HG03378 (cell line): ENCODE measurements around the gene CNOT10.
A peak's percentile ranks its signal among the peaks of the same experiment; 100 is the strongest.
"Not testable (repeated sequence)": the region's sequence is repeated elsewhere in the genome, so short reads cannot be mapped to it uniquely, and the experiment has no call there.

Experiments
- ATAC-seq: cut with Tn5 transposase; IDR thresholded peaks from one replicate; pipeline ENCODE4 v1.9.1; 2021; ENCODE audit warnings: mild to moderate bottlenecking, moderate library complexity; ENCODE audit not compliant: unreplicated experiment

The CNOT10 gene, protein sequence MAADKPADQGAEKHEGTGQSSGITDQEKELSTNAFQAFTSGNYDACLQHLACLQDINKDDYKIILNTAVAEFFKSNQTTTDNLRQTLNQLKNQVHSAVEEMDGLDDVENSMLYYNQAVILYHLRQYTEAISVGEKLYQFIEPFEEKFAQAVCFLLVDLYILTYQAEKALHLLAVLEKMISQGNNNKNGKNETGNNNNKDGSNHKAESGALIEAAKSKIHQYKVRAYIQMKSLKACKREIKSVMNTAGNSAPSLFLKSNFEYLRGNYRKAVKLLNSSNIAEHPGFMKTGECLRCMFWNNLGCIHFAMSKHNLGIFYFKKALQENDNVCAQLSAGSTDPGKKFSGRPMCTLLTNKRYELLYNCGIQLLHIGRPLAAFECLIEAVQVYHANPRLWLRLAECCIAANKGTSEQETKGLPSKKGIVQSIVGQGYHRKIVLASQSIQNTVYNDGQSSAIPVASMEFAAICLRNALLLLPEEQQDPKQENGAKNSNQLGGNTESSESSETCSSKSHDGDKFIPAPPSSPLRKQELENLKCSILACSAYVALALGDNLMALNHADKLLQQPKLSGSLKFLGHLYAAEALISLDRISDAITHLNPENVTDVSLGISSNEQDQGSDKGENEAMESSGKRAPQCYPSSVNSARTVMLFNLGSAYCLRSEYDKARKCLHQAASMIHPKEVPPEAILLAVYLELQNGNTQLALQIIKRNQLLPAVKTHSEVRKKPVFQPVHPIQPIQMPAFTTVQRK

GRCh38 chr3:32684800-32685542 lies at the start of gene CNOT10:
CNOT10 (plus strand) TSS chr3:32685188; CDS start chr3:32685461, 273 bp downstream.
- ATAC-seq, result peak; percentile 95

DNA sequence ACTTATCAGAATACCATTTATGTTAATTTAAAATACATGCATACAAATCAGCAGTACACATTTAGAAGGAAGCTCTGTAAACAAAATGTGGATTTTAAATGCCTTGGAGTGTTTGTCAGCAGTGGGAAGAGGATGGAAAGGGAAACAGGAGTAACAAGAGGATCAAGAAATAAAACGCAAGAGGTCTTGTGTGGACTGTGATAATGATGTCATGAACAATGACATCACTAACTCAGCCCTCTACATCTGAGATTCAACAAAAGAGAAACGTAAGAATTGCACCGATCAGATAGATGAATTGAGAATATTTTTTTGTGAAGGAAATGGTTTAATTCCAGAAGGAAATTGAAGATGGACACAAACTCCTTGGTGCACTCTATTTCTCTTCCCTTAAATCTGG lies 44.0 kb upstream of the CNOT10 start:
- no peak for ATAC-seq

DNA sequence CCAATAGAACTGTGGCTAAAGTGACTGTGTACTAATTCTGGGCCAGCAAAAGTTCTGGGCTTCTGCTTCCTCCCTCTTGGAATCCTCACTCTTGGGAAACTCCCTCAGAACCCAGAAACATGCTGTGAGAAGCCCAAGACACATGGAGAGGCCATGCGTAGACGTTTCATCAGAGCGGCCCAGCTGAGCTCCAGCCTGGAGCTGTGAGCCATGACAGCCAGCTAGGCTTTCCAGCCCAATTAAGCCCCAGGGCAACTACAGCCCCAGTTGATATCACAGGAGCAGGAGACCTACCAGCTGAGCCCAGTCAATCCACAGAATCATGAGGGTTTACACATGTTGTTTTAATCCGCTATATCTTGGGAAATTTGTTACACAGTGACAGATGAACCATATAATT lies 43.6 kb upstream of the CNOT10 start:
- no peak for ATAC-seq

- ATAC-seq, result no peak
Measured at GRCh38 chr3:32643354-32643753, 41.6 kb upstream of the CNOT10 start.

GRCh38 chr3:32643816-32644215 lies 41.2 kb upstream of the CNOT10 start:
- ATAC-seq, result no peak

DNA sequence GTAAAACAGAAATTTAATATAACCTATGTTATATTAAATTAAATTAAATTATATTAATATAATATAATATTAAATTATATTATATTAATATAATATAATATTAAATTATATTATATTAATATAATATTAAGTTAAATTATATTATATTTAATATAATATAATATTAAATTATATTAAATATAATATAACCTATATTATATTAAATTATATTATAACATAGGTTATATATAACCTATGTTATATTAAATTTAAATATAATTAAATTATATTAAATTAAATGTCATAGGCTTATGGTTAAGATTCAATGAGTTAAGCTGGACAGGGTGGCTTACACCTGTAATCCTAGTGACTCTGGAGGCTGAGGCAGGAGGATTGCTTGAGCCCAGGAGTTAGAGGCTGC lies 40.6 kb upstream of the CNOT10 start:
- ATAC-seq, result no peak

- ATAC-seq, result no peak
Measured at GRCh38 chr3:32646761-32647160, 38.2 kb upstream of the CNOT10 start.

GRCh38 chr3:32652337-32653100 lies 32.5 kb upstream of the CNOT10 start:
- not testable (repeated sequence) for ATAC-seq

DNA sequence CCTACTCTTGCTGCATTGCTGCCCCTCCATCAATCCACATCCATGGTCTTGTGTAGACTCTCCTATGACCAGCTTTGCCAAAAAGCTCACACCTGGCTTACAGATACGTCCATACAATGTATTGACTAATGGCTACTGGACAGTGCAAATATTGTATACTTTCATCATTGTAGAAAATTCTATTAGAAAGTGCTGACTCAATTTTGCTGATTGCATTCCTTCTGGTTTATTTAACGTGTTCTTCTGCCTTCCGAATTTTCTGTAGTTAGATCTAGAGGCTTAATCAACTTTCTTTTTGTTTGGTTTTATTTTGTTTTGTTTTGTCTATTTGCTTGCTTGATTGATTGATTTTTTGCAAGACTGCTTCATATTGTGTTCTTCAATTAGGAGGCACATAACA lies 29.8 kb upstream of the CNOT10 start:
- ATAC-seq, result no peak

DNA sequence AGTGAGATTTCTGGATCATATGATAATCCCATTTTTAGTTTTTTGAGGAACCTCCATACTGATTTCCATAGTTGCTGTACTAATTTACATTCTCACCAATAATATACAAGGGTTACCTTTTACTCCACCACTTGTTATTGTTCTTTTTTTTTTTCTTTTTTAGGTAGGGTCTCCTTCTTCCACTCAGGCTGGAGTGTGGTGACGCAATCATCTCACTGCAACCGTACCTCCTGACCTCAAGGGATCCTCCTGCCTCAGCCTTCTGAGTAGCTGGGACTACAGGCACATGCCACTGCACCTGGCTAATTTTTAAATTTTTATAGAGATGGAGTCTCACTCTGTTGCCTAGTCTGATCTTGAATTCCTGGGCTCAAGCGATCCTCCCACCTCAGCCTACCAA lies 24.4 kb upstream of the CNOT10 start:
- no peak for ATAC-seq

GRCh38 chr3:32662647-32663046 lies 22.3 kb upstream of the CNOT10 start:
- ATAC-seq, result no peak

GRCh38 chr3:32664630-32665075 lies 20.3 kb upstream of the CNOT10 start:
- ATAC-seq, result not testable (repeated sequence)

DNA sequence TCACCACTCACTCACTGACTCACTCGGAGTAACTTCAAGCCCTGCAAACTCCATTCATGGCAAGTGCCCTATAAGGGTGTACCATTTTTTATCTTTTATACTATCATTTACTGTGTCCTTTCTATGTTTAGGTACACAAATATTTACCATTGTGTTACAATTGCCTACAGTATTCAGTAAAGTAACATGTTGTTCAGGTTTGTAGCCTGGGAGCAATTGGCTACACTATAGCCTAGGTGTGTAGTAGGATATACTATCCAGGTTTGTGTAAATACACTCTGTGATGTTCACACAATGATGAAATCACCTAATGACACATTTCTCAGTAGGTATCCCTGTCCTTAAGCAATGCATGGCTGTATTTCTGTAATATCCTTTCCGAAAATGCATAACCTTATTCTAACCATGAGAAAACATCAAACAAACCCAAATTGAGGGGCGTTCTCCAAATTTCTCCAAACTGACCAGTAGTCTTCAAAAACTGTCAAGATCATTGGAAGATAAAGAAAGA lies 17.9 kb upstream of the CNOT10 start:
- ATAC-seq, result no peak

DNA sequence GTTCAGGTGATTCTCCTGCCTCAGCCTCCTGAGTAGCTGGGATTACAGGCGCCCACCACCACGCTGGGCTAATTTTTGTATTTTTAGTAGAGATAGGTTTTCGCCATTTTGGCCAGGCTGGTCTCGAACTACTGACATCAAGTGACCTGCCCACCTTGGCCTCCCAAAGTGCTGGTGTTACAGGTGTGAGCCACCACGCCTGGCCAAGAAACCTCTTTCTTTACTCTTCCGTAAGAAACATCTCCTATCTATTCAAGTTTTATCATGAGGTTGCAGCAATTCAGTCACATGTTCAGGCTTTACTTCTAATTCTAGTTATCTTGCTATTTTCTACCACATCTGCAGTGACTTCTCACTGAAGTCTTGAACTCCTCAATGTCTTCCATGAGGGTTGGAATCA lies 15.8 kb upstream of the CNOT10 start:
- ATAC-seq, result not testable (repeated sequence)

GRCh38 chr3:32673730-32674129 lies 11.3 kb upstream of the CNOT10 start:
- ATAC-seq, result not testable (repeated sequence)

DNA sequence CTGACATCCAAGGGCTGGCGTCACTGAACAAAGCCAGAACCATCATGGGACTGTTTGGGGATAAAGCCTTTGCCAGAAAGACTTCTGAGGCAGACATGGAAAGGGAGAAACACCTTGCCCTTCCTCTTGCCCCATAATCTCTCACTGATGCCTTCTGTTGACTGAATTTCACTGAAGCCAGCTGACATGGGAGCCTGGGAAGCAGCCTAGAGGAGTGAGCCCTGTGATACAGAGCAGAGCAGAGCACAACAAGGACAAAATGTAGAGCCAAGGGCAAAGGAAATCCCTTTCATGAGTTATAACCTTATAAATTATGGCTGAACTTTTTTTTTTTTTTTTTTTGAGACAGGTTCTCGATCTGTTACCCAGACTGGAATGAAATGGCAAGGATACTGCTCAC lies 9.8 kb upstream of the CNOT10 start:
- ATAC-seq, result no peak

DNA sequence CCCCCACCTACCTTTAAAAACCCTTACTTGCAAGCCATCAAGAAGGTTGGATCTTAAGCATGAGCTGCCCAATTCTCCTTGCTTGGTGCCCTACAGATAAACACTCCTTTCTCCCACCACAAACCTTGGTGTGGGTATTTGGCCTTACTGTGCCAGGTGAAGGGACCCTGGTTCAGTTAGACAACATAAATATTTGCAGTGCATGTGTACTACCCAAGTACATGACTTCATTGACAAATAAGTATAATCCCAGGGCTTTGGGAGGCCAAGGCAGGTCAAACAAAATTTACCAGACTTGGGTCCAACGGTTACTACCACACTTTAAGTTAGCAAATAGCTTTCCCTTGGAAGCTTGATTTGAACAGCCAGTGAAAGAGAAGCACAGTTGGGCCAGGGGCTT lies 9.3 kb upstream of the CNOT10 start:
- no peak for ATAC-seq

GRCh38 chr3:32681811-32682210 lies 3.2 kb upstream of the CNOT10 start:
- no peak for ATAC-seq

DNA sequence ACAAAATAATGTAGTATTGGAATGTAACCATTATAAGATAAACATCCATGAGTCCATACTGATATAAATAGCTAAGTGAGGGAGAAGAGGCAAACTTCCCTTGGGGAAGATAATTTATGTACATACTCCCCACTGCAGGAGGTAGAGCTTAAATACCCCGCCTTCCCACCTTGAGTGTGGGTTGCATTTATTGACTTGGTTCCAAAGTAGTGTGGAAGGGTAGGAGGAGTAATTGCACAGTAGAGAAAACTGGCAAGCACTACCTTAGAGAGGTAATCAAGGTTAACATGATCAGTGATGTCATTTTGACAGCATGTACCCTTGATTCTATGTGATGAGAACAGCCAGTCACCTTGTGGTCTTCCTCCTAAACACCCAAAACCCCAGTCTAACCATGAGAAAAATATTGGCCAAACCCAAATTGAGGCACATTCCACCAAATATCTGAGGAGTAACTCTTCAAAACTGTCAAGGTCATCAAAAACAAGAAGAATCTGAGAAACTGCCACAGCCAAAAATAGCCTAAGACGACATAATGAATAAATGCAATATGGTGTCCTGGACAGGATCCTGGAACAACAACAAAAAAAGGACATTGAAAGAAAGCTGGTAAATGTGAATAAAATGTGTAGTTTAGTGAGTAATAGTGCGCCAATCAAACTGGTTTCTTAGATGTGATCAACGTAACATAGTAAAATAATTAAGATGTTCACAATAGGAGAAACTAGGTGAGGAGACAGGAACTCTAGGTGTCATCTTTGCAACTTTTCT lies 774 bp upstream of the CNOT10 start:
- ATAC-seq, result no peak
